Parathyroid adenoma (tissue), 2 donors: ENCODE results near the gene KLHL10.

ENCODE experiments used
- H2AFZ ChIP-seq: fragments of 300-600 bp; sonication (generic); one replicate; pipeline ENCODE4 v1.7.0; 2017; ENCODE audit warnings: antibody characterized with exemption, mild to moderate bottlenecking
- H3K27ac ChIP-seq: fragments of 300-600 bp; sonication (generic); one replicate; pipeline ENCODE4 v1.7.0; 2017
- H3K27me3 ChIP-seq: fragments of 300-600 bp; sonication (generic); one replicate; pipeline ENCODE4 v1.7.0; 2017; ENCODE audit warnings: low read length; ENCODE audit not compliant: control insufficient read depth, insufficient read depth
- H3K36me3 ChIP-seq: fragments of 300-600 bp; sonication (generic); one replicate; pipeline ENCODE4 v1.7.0; 2017; ENCODE audit warnings: low read length; ENCODE audit not compliant: control insufficient read depth, insufficient read depth
- H3K4me1 ChIP-seq: fragments of 300-600 bp; sonication (generic); one replicate; pipeline ENCODE4 v1.7.0; 2017; ENCODE audit warnings: control low read depth
- H3K4me2 ChIP-seq: fragments of 300-600 bp; sonication (generic); one replicate; pipeline ENCODE4 v1.7.0; 2017; ENCODE audit warnings: low read length
- H3K4me3 ChIP-seq: fragments of 300-600 bp; sonication (generic); one replicate; pipeline ENCODE4 v1.7.0; 2017; ENCODE audit warnings: low read depth, low read length
- H3K79me2 ChIP-seq: fragments of 300-600 bp; sonication (generic); one replicate; pipeline ENCODE4 v1.7.0; 2017; ENCODE audit warnings: control low read depth
- H3K9ac ChIP-seq: fragments of 300-600 bp; sonication (generic); one replicate; pipeline ENCODE4 v1.7.0; 2017; ENCODE audit warnings: mild to moderate bottlenecking
- H3K9me3 ChIP-seq: fragments of 300-600 bp; sonication (generic); one replicate; pipeline ENCODE4 v1.7.0; 2017; ENCODE audit warnings: low read length; ENCODE audit not compliant: control insufficient read depth
- TF ChIP-seq, protein P1 (sequence below): fragments of 300-600 bp; sonication (generic); IDR thresholded peaks from one replicate; pipeline ENCODE4 v1.7.0; 2017; ENCODE audit warnings: antibody characterized with exemption, mild to moderate bottlenecking
- donor health status: primary hyperparathyroidism.

KLHL10 gene

DNA sequence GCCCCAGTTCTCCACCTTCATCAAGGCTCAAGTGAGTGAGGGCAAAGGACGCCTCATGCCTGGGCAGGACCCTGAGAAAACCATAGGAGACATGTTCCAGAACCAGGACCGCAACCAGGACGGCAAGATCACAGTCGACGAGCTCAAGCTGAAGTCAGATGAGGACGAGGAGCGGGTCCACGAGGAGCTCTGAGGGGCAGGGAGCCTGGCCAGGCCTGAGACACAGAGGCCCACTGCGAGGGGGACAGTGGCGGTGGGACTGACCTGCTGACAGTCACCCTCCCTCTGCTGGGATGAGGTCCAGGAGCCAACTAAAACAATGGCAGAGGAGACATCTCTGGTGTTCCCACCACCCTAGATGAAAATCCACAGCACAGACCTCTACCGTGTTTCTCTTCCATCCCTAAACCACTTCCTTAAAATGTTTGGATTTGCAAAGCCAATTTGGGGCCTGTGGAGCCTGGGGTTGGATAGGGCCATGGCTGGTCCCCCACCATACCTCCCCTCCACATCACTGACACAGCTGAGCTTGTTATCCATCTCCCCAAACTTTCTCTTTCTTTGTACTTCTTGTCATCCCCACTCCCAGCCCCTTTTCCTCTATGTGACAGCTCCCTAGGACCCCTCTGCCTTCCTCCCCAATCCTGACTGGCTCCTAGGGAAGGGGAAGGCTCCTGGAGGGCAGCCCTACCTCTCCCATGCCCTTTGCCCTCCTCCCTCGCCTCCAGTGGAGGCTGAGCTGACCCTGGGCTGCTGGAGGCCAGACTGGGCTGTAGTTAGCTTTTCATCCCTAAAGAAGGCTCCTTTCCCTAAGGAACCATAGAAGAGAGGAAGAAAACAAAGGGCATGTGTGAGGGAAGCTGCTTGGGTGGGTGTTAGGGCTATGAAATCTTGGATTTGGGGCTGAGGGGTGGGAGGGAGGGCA, 15.1 kb upstream of the KLHL10 start:
- no peak overlapping the region for H3K4me3 ChIP-seq
- H3K36me3 ChIP-seq: no peaks in the 10 kb centered on the region
- no peaks in the 10 kb centered on the region for H3K27me3 ChIP-seq
- H2AFZ ChIP-seq: no peak overlapping the region
- H3K4me2 ChIP-seq: no peak overlapping the region
- TF ChIP-seq, protein P1, sequence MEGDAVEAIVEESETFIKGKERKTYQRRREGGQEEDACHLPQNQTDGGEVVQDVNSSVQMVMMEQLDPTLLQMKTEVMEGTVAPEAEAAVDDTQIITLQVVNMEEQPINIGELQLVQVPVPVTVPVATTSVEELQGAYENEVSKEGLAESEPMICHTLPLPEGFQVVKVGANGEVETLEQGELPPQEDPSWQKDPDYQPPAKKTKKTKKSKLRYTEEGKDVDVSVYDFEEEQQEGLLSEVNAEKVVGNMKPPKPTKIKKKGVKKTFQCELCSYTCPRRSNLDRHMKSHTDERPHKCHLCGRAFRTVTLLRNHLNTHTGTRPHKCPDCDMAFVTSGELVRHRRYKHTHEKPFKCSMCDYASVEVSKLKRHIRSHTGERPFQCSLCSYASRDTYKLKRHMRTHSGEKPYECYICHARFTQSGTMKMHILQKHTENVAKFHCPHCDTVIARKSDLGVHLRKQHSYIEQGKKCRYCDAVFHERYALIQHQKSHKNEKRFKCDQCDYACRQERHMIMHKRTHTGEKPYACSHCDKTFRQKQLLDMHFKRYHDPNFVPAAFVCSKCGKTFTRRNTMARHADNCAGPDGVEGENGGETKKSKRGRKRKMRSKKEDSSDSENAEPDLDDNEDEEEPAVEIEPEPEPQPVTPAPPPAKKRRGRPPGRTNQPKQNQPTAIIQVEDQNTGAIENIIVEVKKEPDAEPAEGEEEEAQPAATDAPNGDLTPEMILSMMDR: no peak
- H3K4me1 ChIP-seq: no peaks in the 10 kb centered on the region
- H3K27ac ChIP-seq: no peak overlapping the region
- H3K9ac ChIP-seq: no peak overlapping the region
- no peaks in the 10 kb centered on the region for H3K9me3 ChIP-seq
- H3K79me2 ChIP-seq: no peaks in the 10 kb centered on the region

DNA sequence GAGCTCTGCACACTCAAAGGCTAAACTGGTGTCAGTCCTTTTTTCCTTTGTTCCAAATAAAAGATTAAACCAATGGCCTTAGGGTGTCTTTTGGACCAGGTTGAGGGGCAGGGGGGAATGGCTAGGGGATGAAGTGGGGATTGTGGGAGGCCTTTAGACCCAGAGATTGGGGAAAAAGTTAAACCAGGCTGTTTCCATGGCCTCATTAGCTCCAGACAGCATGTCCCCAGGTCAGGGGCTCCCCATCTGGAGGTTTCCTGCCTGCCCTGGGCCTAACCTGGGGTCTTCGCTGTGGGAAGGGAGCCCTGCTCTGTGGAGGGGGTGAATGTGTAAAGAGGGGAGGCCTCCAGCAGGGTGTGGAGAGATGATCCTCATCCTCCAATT, 14.5 kb upstream of the KLHL10 start:
- no peaks in the 10 kb centered on the region for H3K27me3 ChIP-seq
- H2AFZ ChIP-seq: no peak overlapping the region
- H3K36me3 ChIP-seq: no peaks in the 10 kb centered on the region
- H3K4me1 ChIP-seq: no peaks in the 10 kb centered on the region
- no peak overlapping the region for H3K9ac ChIP-seq
- H3K9me3 ChIP-seq: no peaks in the 10 kb centered on the region
- H3K27ac ChIP-seq: no peak overlapping the region
- H3K4me3 ChIP-seq: no peak overlapping the region
- no peak overlapping the region for H3K4me2 ChIP-seq
- TF ChIP-seq, protein P1: no peak
- H3K79me2 ChIP-seq: no peaks in the 10 kb centered on the region

DNA sequence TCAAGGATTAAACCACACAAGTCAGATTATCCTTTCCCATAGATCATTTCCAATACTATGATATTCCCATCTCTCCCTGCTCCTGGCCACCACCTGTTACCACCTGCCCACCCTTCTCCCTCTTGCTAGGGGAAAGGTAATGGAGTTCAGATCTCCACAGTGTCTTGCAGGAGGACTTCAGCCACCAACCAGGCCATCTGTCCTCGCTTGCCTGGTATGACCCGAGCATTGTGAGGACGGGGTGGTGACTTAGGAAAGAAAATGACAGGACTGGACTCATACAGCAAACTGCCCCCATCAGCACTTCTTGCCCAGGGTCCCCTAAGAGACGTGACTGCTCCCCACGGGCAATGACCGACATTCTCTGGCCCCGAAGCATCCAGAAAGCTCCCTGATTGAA, 14.0 kb upstream of the KLHL10 start:
- no peaks in the 10 kb centered on the region for H3K27me3 ChIP-seq
- H3K4me2 ChIP-seq: no peak overlapping the region
- H3K9me3 ChIP-seq: no peaks in the 10 kb centered on the region
- H2AFZ ChIP-seq: no peak overlapping the region
- H3K9ac ChIP-seq: no peak overlapping the region
- TF ChIP-seq, protein P1: no peak
- no peaks in the 10 kb centered on the region for H3K36me3 ChIP-seq
- H3K4me3 ChIP-seq: no peak overlapping the region
- no peaks in the 10 kb centered on the region for H3K79me2 ChIP-seq
- no peaks in the 10 kb centered on the region for H3K4me1 ChIP-seq
- no peak overlapping the region for H3K27ac ChIP-seq

DNA sequence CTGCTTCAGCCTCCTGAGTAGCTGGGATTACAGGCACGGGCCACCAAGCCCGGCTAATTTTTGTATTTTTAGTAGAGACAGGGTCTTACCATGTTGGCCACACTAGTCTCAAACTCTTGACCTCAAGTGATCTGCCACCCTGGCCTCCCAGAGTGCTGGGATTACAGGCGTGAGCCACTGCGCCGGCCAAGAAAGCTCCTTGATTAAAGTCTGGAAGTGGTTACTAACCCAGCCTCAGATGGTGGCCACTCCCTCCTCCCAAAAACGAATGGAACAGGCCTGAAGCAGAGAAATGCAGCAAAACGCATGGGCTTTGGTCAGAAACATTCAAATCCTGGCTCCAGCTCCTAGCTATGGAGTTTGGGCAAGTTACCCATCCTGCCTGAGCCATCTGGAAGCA, 13.5 kb upstream of the KLHL10 start:
- Histone ChIP-seq H3K4me3 (no peak overlapping the region), H3K27ac (no peak overlapping the region), H3K79me2 (no peaks in the 10 kb centered on the region), H3K9me3 (no peaks in the 10 kb centered on the region), H3K9ac (no peak overlapping the region), H3K4me2 (no peak overlapping the region), H2AFZ (no peak overlapping the region), H3K36me3 (no peaks in the 10 kb centered on the region), H3K27me3 (no peaks in the 10 kb centered on the region), H3K4me1 (no peaks in the 10 kb centered on the region)
- TF ChIP-seq, protein P1: no peak
